SK-N-SH (cell line): ENCODE results near the gene TPP2. TPM values are rescaled to one million over a fixed set of nuclear protein-coding genes. Genes with fewer than 3 reads are reported as not detected.

ENCODE experiments used
- CTCF ChIA-PET: fragments of 300-600, 350-600 bp; formaldehyde crosslinking; extraction: SDS; loops from one replicate; lab custom pipeline; 2021; lab: Yijun Ruan, JAX
- POLR2A ChIA-PET: fragments of 350-600 bp; sonication (Branson Sonifier 250); formaldehyde crosslinking; extraction: SDS; loops from one replicate; lab custom pipeline; 2020; ENCODE audit warnings: antibody characterized with exemption, inconsistent platforms; lab: Yijun Ruan, JAX
- DNase-seq: peaks from one replicate; pipeline ENCODE4 v3.0.0; 2012
- H2AFZ ChIP-seq: fragments of 200-600 bp; sonication (generic); 2 replicates; pipeline ENCODE4 v1.8.1; 2016; ENCODE audit warnings: antibody characterized with exemption, mild to moderate bottlenecking, low read depth
- H3F3A ChIP-seq: fragments of 200-600 bp; sonication (generic); replicated peaks from 2 replicates; pipeline ENCODE3; 2016; ENCODE audit warnings: antibody characterized with exemption, mild to moderate bottlenecking; ENCODE audit not compliant: insufficient read depth
- H3K27ac ChIP-seq, 2 experiments: fragments of 200-500 bp in 1 of 2; fragments of 200-600 bp in 1 of 2; sonication (Bioruptor generic) in 1 of 2; sonication (generic), shearing (Covaris generic) in 1 of 2; 2 replicates each; pipeline versions ENCODE4 v1.5.1 to v1.6.1; 2014 to 2016; ENCODE audit warnings: low read depth in 2 of 2, inconsistent platforms in 1 of 2, low read length in 1 of 2, mild to moderate bottlenecking in 1 of 2, mixed read lengths in 1 of 2
- H3K27me3 ChIP-seq: fragments of 200-600 bp; sonication (generic), shearing (Covaris generic); 2 replicates; pipeline ENCODE4 v1.6.1; 2016; ENCODE audit warnings: mixed run types; ENCODE audit not compliant: insufficient read depth
- H3K36me3 ChIP-seq, 2 experiments: fragments of 200-500 bp in 1 of 2; fragments of 200-600 bp in 1 of 2; sonication (Bioruptor generic) in 1 of 2; sonication (generic) in 1 of 2; replicated peaks in 1 of 2; 2 replicates each; pipeline versions ENCODE3 to v1.5.1; 2014 to 2016; ENCODE audit warnings: low read length in 1 of 2, mild to moderate bottlenecking in 1 of 2; ENCODE audit not compliant: insufficient read depth in 2 of 2, control insufficient read depth in 1 of 2
- H3K4me1 ChIP-seq, 2 experiments: fragments of 200-500 bp in 1 of 2; fragments of 200-600 bp in 1 of 2; sonication (Bioruptor generic) in 1 of 2; sonication (generic), shearing (Covaris generic) in 1 of 2; 2 replicates each; pipeline versions ENCODE4 v1.5.1 to v1.6.1; 2014 to 2016; ENCODE audit warnings: low read depth in 1 of 2, low read length in 1 of 2, mixed run types in 1 of 2; ENCODE audit not compliant: insufficient read depth in 2 of 2, control insufficient read depth in 1 of 2
- H3K4me2 ChIP-seq: fragments of 200-600 bp; sonication (generic), shearing (Covaris generic); 2 replicates; pipeline ENCODE4 v1.6.1; 2017; ENCODE audit warnings: mixed run types
- H3K4me3 ChIP-seq, 2 experiments: fragments of 200-500 bp in 1 of 2; fragments of 200-600 bp in 1 of 2; sonication (Bioruptor generic) in 1 of 2; sonication (generic), shearing (Covaris generic) in 1 of 2; 2 replicates each; pipeline versions ENCODE4 v1.5.1 to v1.8.1; 2014 to 2016; ENCODE audit warnings: low read depth in 2 of 2, inconsistent platforms in 1 of 2, low read length in 1 of 2, mild to moderate bottlenecking in 1 of 2, mixed read lengths in 1 of 2, moderate library complexity in 1 of 2
- H3K79me2 ChIP-seq: fragments of 200-600 bp; sonication (generic); 2 replicates; pipeline ENCODE4 v1.8.1; 2017; ENCODE audit warnings: mild to moderate bottlenecking; ENCODE audit not compliant: insufficient read depth
- H3K9ac ChIP-seq: fragments of 200-600 bp; sonication (generic); 2 replicates; pipeline ENCODE4 v1.6.1; 2017; ENCODE audit warnings: mixed run types
- H3K9me2 ChIP-seq: fragments of 200-600 bp; sonication (generic); 2 replicates; pipeline ENCODE4 v1.6.1; 2017; ENCODE audit warnings: mixed run types
- H3K9me3 ChIP-seq: fragments of 200-600 bp; sonication (generic); 2 replicates; pipeline ENCODE4 v1.6.1; 2017; ENCODE audit warnings: mixed run types, mild to moderate bottlenecking, moderate library complexity
- H4K20me1 ChIP-seq: fragments of 200-600 bp; sonication (generic); 2 replicates; pipeline ENCODE4 v1.6.1; 2017; ENCODE audit warnings: mild to moderate bottlenecking, mixed run types; ENCODE audit not compliant: insufficient read depth
- ELF1 ChIP-seq: IDR thresholded peaks from 2 replicates; pipeline ENCODE4 v1.4.0; 2012
- EP300 ChIP-seq, 2 experiments: IDR thresholded peaks; 2 replicates each; pipeline versions ENCODE4 v1.4.0 to v1.6.1; 2012; ENCODE audit warnings: borderline replicate concordance in 1 of 2, low read depth in 1 of 2, low read length in 1 of 2
- FOSL2 ChIP-seq: IDR thresholded peaks from 2 replicates; pipeline ENCODE4 v1.4.0; 2012; ENCODE audit warnings: low read depth, mild to moderate bottlenecking, moderate library complexity, borderline replicate concordance
- FOXJ3 ChIP-seq: sonication (generic); formaldehyde crosslinking; IDR thresholded peaks from 2 replicates; pipeline ENCODE4 v1.5.1; 2020; ENCODE audit warnings: mild to moderate bottlenecking, missing genetic modification reagents
- FOXM1 ChIP-seq: IDR thresholded peaks from 2 replicates; pipeline ENCODE4 v1.4.0; 2012; ENCODE audit warnings: low read depth, mild to moderate bottlenecking
- GABPA ChIP-seq: IDR thresholded peaks from 2 replicates; pipeline ENCODE4 v1.4.0; 2012; ENCODE audit warnings: low read depth, mild to moderate bottlenecking
- JUND ChIP-seq: IDR thresholded peaks from 2 replicates; pipeline ENCODE4 v1.4.0; 2012
- MXI1 ChIP-seq: IDR thresholded peaks from 2 replicates; pipeline ENCODE4 v1.6.1; 2012; ENCODE audit warnings: mild to moderate bottlenecking, low read depth, low read length, improper control_type of control experiment
- NFIC ChIP-seq: IDR thresholded peaks from 2 replicates; pipeline ENCODE4 v1.4.0; 2012; ENCODE audit warnings: borderline replicate concordance
- NRF1 ChIP-seq: IDR thresholded peaks from 2 replicates; pipeline ENCODE4 v1.6.1; 2012; ENCODE audit warnings: low read depth, mild to moderate bottlenecking, low read length
- RAD21 ChIP-seq: IDR thresholded peaks from 2 replicates; pipeline ENCODE4 v1.6.1; 2012; ENCODE audit warnings: mild to moderate bottlenecking, low read length
- RCOR1 ChIP-seq: fragments of 150-350 bp; IDR thresholded peaks from 2 replicates; pipeline ENCODE4 v1.6.1; 2017; ENCODE audit warnings: antibody characterized with exemption, low read length
- REST ChIP-seq: IDR thresholded peaks from 2 replicates; pipeline ENCODE4 v1.6.1; 2012; ENCODE audit warnings: mild to moderate bottlenecking, low read depth, low read length, moderate library complexity
- SMC3 ChIP-seq: IDR thresholded peaks from 2 replicates; pipeline ENCODE4 v1.6.1; 2012; ENCODE audit warnings: low read depth, low read length, improper control_type of control experiment
- TCF12 ChIP-seq: IDR thresholded peaks from 2 replicates; pipeline ENCODE4 v1.4.0; 2012
- TEAD4 ChIP-seq: IDR thresholded peaks from 2 replicates; pipeline ENCODE4 v1.4.0; 2012; ENCODE audit warnings: mild to moderate bottlenecking, borderline replicate concordance; ENCODE audit not compliant: insufficient read depth
- YY1 ChIP-seq: IDR thresholded peaks from 2 replicates; pipeline ENCODE4 v1.4.0; 2012; ENCODE audit warnings: low read depth, mild to moderate bottlenecking
- ZBTB33 ChIP-seq: IDR thresholded peaks from 2 replicates; pipeline ENCODE4 v1.4.0; 2012; ENCODE audit warnings: low read depth, borderline replicate concordance
- WGBS: methylation state at CpG from one replicate; pipeline ENCODE4 v1.1.6; 2017; ENCODE audit warnings: low lambda C conversion rate; 5-methylcytosine and 5-hydroxymethylcytosine counted together
- polyA plus RNA-seq, 3 experiments: library from polyadenylated mRNA; depleted of rRNA; stranded (reverse); fragments of >200 nt; gene quantifications; 2 replicates each; pipeline ENCODE4 v1.2.3, GENCODE V29; 2012

TPP2 gene
- polyA plus RNA-seq, 1 of the 3 experiments (the other 2 are of a cell fraction), result 8.3 TPM

- Histone ChIP-seq H3K36me3 (no peaks in the 10 kb centered on the region), H4K20me1 (no peaks in the 10 kb centered on the region)
These were observed 32.2 kb upstream of the TPP2 start for GRCh38 chr13:102564564-102564963.

GRCh38 chr13:102566513-102566912 lies 30.3 kb upstream of the TPP2 start:
- no peak for TF ChIP-seq JUND
- TF ChIP-seq SMC3, result no peak
- TF ChIP-seq FOXM1, result no peak
- no peak for TF ChIP-seq GABPA
- TF ChIP-seq REST, result no peak
- no peak for TF ChIP-seq NRF1
- no peak for TF ChIP-seq EP300 (IDR thresholded peaks at IDR 0.05; ENCODE audit: borderline replicate concordance in 1 of 2, low read depth in 1 of 2, low read length in 1 of 2)
- TF ChIP-seq, all 33 proteins: peak for 0
- no peaks in the 10 kb centered on the region for H3K9me2 ChIP-seq
- no peaks in the 10 kb centered on the region for H3F3A ChIP-seq
- ChIA-PET POLR2A (no interaction called here), CTCF (interaction anchor here (0.5 to 1.6 kb wide), 4 partner anchors 10 to 708 kb away, joined by 3 read pairs; no protein-coding TSS in a partner anchor)
- H3K36me3 ChIP-seq, result no peaks in the 10 kb centered on the region
- 54% methylated on average over 1 of the region's 1 CpG for WGBS
- H3K79me2 ChIP-seq, result no peaks in the 10 kb centered on the region
- H2AFZ ChIP-seq, result no peak overlapping the region
- no peak overlapping the region for H3K9ac ChIP-seq
- no peaks in the 10 kb centered on the region for H3K9me3 ChIP-seq
- DNase-seq, result no peak
- H4K20me1 ChIP-seq, result no peaks in the 10 kb centered on the region
- no peak overlapping the region for H3K4me3 ChIP-seq
- H3K4me2 ChIP-seq, result no peak overlapping the region
- H3K27ac ChIP-seq, result no peak overlapping the region
- H3K4me1 ChIP-seq, result peaks cover 0 to 12% of the 10 kb centered on the region in 2 experiments; a peak in 2 of 4 replicates
- H3K27me3 ChIP-seq, result no peaks in the 10 kb centered on the region

More at GRCh38 chr13:102564564-102564963, 32.2 kb upstream of the TPP2 start:
- Histone ChIP-seq H3K4me1 (peaks cover 0 to 2% of the 10 kb centered on the region in 2 experiments; a peak in 2 of 4 replicates), H3K9me3 (no peaks in the 10 kb centered on the region), H3K27me3 (no peaks in the 10 kb centered on the region), H2AFZ (no peak overlapping the region), H3K4me2 (no peak overlapping the region), H3K9ac (no peak overlapping the region), H3F3A (no peaks in the 10 kb centered on the region), H3K79me2 (no peaks in the 10 kb centered on the region), H3K4me3 (no peak overlapping the region), H3K9me2 (no peaks in the 10 kb centered on the region), H3K27ac (no peak overlapping the region)
- POLR2A ChIA-PET, result no interaction called here
- 70% methylated on average over 4 of the region's 4 CpGs for WGBS
- no peak for DNase-seq
- CTCF ChIA-PET, result interaction anchor here (1.0 to 1.8 kb wide), 2 partner anchors 9 to 367 kb away, joined by 5 to 9 read pairs; no protein-coding TSS in a partner anchor
- TF ChIP-seq EP300 (IDR thresholded peaks at IDR 0.05; ENCODE audit: borderline replicate concordance in 1 of 2, low read depth in 1 of 2, low read length in 1 of 2), result no peak
- TF ChIP-seq FOXJ3 (CRISPR knock-in tag), result no peak
- TF ChIP-seq MXI1, result no peak
- TF ChIP-seq YY1, result no peak
- TF ChIP-seq RAD21, result no peak
- no peak for TF ChIP-seq TCF12
- no peak for TF ChIP-seq SMC3
- TF ChIP-seq RCOR1, result no peak
- no peak for TF ChIP-seq GABPA
- TF ChIP-seq TEAD4, result no peak
- no peak for TF ChIP-seq ELF1
- TF ChIP-seq FOSL2, result no peak
- no peak for TF ChIP-seq NFIC
- TF ChIP-seq ZBTB33, result no peak
